GM19463 (cell line): Measurements from ENCODE around the gene CASQ1.
A peak's percentile ranks its signal among the peaks of the same experiment; 100 is the strongest.

Experiments
- ATAC-seq: cut with Tn5 transposase; IDR thresholded peaks from one replicate; pipeline ENCODE4 v1.9.1; 2021; ENCODE audit warnings: mild to moderate bottlenecking, moderate library complexity; ENCODE audit not compliant: unreplicated experiment

CASQ1 gene

DNA sequence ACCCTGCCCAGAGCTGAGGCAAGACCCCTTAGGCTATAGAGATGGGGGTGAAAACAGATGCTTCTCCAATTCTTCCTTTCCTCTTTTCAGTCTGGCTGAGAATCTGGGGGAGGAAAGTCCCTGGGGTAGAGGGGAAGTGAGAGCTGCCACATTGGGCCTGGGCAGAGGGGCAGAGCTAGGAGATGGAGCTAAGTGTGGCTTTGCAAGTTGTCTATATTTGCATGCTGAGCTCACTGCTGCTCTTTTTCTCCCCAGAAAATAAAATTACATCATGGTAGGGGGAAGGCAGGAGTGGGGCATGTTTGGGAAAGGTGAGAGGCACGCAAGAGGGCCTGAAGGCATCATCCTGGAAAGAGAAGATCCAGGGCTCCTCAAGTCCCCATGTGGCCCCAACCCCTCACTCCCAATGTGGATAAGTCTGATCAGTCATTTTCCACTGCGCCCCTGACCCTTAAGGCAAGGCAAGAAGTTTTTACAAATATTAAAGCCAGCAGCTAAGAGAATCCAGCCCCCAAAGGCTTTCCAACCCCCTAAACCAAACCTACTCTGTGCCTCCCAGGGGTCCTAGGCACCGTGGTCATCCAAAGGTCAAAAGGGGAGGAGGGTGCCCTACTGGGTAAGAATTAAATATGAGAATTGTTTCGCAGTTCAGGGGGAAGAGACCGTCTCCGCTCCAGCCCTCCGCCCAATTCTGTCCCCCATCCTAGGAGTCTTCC, 14.3 kb downstream of the CASQ1 start:
- peak; percentile 78 for ATAC-seq

DNA sequence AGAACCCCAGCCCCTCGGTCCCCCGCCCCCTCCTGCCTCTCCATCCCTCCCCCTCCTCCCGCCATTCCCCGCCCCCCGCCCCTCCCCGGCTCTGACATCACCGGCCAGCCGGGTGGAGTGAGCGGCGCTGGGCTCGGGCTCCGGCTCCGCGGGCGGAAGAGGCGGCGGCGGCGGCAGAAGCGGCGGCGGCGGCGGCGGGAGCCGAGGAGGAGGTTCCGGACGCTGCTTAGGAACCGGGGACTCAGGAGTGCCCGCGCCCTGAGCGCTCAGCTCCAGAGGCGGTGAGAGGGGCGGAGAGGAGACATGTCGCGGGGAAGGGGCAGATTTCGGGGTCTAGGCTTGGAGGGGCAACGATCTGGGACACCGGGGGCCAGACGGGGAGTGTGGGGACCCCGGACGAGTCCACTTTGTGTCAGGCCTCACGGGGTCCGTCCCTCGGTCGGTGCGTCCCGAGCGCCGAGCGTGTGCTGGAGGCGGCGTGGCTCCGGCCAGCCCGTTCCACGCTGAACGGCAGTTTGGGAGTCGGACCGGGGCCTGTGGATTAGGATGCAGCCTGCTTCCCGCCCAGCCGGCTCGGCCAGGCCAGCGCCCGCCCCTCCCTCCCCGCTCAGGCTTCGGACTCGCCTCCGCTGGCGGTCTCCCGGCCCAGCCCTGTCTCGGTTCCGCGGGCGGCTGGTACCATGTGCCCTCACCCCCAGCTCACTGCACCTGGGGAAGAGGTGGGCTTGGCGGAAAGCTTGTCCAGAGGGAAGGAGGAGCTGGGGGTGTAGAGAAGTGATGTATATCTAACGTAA, 15.1 kb downstream of the CASQ1 start, which contains the start of gene PEA15:
PEA15 (plus strand) TSS at position 143 of the 794 bp plus-strand sequence. CDS start 6,161 bp downstream, outside the sequence.
- peak; percentile 44 for ATAC-seq

DNA sequence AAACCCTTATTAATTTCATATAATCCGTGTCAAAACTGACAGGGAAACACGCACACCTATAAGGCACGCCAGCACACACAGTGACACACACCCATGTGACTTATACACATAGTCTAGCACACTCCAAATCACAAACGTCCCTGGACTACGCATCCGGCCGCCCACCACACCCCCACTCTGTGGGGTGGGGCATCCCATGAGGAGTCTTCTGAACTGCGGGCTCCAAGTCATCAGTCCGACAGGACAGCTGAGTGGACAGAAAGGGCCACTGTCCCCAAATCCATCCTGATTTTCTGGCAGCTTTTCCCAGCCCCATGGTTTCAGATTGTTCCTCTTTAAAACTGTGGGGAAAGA, 15.6 kb downstream of the CASQ1 start:
- ATAC-seq, result no peak

DNA sequence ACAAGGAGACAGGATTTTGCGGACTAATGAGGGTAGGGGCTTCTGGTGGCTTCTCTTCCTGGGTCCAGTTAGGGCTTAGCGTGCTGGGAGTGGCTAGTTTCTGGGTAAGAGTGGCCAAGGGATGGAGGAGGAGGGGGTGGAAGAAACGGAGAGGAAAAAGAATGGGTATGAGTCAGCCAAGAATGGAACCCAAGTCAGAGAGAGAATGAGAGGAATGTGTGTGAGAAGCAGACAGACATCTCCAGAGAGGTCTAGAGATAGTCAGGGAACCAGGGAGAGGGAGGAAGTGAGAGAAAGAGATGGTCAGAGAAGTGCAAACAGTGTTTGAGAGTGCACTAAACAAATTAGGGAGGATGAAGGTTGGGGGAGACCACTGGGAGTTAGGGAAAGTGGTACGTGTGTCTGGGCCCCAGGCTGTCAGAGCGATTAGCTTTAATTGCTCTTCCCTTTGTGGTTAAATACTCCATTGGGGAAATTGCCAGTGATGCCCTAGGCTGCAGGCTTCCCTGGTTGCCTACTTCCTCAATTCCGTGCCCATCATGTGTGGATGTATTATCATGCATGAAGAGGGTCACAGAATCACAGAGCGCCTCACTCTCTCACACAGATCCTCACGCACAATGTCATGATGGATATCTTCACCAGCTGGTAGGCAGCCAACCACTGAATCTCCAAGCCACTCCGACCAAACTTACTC, 16.2 kb downstream of the CASQ1 start:
- no peak for ATAC-seq

DNA sequence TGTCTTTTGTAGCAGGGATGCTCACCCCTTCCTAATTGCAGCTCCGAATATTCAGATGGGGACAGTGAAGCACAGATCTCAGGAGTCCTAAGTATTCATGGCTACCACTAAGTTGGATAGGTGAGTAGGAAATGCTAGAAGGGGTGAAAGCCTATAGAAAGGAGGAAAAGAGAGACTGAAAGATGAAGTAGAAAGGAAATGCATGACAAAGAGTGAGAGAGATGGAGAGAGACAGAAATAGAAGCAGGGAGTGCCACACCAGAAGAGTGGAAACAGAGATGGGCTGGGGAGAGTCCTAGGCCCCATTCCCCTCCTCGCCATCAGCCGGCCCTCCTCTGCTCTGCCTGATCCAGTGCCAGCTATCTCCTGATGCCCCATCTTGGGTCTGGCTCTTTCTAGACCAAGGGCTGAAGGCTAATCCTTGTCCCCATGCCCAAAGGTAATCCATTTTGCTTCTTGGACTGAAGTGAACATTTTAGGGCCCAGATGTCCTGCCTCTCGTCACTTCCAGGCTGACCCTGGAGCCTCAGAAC, 16.8 kb downstream of the CASQ1 start:
- ATAC-seq, result no peak

DNA sequence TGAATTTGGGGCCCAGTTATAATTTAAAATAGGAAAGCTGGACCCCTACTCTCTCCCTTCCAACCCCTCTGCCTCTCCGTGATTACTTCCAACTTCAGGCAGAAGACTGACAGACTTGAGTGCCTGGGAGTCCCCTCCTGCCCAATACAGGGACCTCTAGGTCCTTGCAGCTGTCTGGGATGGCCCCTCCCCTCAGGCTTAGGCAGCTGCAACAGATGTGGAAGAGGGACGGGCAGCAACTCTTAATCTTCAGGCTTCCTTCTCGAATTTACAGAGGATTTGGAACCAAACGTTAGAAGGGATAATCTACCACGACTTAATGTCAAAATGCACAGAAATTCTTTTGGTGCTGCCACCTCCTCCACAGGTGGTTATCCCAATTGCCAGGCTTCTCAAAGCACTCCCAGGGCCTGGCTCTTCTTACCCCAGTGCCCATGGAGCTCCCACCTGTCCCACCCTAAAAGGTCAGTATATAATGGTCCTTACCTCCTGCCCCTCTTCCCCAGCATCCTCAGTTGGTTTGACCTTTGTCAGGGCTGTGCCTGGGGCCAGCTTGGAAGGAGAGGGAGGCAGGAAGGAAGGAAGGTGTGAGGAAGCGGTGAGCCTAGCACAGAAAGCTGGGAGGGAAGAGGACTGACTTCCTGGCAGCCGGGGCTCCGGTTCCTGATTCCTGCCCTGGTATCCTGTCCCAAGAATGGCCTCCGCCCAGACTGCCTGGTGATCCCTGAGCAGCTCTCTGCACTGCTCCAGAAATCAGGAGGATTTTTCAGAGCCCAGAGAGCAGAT, 17.6 kb downstream of the CASQ1 start:
- no peak for ATAC-seq

DNA sequence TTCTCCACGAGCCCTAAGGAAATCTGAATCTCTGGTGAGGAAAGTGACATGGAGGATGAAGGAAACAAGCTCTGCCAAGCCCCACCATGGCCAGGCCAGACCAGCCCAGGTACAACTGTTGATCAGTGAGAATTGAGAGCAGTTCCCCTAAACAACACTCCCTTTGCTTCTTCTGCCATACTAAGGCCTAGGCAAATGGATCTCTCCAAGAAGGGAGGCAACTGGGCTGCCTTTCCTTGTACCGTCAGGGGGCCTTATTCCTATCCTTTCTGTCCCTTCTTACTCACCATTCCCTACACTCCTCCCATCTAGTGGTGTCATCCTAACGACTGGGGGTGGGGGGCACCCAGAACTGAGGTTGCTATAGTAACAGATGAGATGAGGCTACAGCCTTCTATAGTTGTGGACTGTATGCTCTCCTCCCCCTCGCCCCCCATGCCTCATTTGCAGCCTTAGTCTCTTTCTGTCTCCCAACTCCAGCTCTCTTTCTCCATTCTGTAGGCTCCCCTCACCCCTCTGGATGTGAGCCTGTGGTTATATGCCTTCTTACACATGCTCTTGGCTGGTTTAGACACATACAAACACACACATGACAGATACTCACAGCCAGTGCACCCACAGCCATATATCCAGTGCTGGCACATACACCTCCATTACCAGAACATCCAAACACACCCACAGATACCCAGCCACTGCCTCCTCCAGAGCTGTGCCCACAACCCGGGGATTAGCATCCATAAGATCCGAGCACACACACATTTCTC, 18.4 kb downstream of the CASQ1 start:
- ATAC-seq, result no peak

DNA sequence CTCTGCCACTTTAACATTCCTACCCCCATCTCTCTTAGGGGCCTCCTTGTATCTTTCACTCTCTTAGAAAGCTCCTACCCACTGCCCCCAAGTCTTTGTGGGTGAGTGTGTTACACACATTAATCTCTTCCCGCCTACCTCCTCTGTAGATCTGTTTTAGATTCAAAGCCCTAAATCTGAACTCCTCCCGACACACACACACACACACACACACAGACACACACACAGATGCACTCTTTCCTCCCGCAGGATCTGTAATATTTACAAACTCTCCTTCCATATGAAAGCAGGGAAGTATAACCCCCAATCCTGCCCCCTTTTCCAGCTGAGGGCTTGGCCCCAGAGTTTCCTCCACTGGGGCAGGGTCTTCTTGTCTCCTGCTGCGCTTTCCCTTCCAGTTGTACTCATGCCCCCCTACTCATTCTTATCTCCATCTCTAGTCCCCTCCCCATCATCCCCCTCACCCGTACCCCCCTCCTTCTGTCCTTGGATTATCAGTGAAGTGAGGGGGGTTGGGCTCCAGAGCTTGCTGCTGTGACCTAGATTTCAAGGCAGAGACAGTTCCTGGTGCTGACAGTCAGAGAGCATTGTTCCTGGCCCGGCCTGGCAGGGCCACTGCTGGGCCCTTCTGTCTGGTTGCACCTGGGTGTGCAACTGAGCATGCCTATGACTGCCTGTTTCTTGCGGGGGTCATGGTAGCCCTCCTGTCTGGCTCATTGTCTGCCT, 19.1 kb downstream of the CASQ1 start:
- ATAC-seq, result no peak

DNA sequence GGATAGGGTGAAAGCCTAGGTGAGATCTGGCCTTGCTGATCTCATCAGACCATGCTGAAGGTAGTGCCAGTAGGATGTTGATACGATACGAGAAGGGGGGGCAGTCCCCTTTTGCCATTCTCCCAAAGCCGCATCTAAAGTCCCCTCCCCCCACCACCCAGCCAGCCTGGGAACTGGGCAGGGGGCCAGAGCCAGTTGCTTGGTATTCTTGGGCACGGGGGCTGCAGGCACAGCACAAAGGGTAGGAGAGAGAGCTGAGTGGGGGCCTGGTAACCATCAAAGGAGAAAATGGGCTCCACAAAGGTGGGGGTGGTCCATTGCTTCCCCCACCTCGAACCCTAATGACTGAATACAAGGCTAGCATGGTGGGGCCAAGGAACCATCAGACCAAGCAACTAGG, 20.2 kb downstream of the CASQ1 start:
- no peak for ATAC-seq

DNA sequence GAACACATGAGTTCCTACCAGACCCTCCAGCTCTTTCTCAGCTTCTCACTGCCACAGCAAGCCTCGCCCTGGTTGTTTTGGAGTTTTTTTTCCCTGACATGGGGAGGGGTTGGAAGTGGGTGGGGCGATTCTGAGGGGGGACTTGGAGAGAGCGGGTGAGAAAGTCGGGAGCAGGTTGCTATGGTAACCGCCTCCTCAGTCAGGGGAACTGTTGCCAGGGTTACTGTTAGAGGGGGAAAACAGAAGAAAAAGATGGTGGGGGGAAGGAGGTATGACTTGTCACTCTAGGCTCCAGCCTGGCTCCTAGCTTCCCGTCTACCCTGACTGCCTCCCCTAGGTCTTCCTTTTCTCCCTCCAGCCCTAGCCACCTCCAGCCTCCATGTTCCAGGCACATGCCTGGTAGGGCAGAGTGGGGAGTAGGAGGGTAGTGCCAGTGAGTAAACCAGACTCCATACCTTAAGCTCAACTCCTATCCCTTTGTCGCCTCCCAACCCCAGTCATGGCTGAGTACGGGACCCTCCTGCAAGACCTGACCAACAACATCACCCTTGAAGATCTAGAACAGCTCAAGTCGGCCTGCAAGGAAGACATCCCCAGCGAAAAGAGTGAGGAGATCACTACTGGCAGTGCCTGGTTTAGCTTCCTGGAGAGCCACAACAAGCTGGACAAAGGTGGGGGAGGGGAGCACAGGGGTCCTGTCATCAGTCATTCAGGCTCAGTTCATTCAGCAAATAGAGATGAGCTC, 20.8 kb downstream of the CASQ1 start:
- ATAC-seq, result no peak

DNA sequence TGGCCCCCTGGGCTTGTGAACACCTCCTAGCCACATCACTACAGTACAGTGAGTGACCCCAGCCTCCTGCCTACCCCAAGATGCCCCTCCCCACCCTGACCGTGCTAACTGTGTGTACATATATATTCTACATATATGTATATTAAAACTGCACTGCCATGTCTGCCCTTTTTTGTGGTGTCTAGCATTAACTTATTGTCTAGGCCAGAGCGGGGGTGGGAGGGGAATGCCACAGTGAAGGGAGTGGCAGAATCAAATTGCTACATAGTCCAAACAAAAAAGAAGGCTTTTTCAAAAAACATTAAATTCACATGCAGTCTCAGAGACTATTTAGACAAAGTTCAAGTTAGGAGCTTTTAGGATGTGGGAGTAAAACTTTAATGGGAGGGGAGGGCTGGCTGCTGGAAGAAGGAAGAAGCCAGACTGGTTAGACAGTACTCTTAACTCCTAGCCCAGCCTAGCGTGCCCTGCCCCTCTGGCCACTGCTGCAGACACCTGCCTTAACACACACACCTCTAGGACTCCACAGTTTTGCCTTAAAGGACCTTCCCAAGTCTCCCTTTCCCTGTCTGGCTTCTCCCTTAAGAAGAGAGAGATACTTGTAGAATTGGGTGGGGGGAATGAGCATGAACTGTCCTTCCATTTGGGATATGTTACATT, 24.2 kb downstream of the CASQ1 start:
- ATAC-seq, result no peak

DNA sequence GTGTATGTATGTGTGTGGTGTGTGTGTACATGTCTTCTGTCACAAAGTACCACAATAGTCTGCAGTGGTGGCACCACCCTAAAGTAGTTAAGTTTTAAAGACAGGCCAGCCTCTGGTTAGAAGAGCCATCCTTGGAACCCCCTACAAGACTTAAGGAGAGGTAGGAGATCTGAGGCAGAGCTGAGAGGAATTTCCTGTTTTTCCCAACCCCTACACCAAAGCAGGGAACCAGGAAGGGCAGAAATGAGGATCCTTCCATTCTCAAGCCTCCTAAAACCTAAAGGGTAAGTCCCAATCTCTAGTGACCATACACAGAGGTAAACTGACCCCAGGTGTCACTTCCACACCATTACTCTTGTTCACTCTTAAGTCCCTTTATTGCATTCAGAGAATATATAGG, 25.9 kb downstream of the CASQ1 start:
- no peak for ATAC-seq

DNA sequence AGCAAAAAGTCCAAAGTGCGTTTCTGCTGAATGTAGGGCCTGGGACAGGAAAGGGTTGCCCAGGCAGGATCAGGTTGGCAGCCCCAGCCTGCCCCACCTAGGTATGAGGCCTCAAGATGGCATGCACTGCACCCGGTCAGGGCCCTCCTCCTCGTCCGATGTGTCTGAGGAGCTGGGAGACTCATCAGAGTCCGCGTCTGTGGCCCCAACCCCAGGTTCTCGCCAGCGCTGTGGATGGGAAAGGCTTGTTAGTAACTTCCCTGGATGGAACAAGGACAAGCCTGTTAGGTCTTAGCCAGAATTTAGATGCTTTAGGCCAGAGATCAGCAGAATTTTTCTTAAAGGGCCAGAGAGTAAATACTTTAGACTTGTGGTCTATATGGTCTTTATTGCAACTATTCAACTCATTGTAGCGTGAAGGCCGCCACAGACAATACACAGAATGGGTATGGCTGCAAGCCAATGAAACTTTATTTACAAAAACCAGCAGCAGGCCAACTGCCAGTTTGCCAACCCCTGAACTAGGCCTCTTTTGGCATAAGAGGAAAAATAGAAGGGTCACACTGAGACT, 27.2 kb downstream of the CASQ1 start:
- no peak for ATAC-seq

DNA sequence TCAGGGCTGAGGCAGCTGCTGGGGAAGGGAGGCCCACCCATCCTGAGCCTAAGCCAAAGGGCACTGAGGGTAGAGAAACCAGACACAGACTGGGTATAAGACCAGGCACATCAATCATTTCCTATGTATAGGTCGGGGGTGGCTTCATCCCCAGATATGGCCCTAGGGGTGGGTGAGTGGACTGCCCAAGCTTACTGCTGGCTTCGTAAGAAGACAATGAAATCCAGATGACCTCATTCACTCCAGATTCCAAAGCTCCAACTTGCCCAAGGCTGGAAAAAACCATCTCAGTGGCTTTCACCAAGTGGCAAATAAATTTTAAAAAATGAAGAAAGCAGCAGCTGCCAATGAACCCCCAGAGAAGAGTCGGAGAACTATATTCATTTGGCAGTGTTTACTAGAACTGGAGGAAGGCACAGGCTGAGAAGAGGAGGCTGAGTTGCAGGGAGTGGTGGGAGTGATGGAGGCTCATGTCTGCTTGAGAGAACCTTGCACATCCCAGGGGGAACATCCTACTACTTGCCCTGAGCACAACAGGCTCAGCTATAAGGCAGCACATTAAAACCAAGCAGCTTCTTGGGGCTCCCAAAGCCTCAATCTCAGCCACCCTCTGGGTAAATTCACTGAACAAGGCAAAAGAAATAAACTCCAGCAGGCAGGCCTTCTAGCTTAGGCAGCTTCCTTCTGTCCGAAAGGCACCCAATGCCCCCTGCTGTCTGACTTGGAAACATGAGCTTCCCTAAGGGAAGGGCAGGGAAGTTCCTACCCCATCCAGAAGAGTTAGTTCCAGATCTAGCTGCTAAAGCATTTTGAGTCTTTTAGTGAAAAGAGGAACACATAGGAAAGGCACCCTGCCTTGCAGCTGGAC, 28.9 kb downstream of the CASQ1 start:
- no peak for ATAC-seq

DNA sequence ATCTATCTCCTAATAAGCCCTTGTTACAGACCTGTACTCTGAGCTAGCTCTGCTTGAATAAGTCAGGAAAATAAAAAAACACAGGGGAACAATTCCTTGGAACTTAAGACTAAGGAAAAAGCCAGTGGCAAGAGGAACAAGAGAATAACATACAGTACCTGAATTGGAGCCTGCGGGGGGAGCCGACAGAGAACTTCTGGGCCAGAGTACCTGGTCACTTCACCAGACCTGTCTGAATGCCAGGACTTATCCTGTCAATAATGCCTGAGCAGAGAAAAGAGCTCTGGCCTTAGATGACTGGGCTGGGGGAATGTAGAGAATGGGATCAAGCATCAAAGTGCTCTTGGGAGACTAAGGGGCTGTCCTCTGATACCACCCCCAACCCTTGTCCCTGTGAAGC, 29.9 kb downstream of the CASQ1 start:
- no peak for ATAC-seq

DNA sequence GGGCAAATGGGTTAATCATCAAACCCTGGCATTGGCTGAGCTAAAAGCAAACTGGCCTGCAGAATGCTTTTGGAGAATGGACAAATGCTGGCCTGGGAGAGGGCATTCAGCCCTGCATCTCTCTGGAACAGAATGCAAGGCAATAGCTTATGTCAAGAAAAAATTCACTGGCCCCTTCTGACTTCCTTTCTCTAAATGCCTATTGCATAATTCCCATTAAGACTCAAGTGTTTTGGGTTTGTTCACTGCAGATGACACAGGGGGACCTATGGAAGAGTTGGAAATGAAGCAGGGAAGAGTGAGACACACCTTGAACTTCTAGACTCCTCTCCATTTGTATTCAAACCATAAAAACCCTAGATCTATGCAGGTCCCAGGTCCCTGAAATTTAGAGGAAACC, 30.7 kb downstream of the CASQ1 start:
- no peak for ATAC-seq

DNA sequence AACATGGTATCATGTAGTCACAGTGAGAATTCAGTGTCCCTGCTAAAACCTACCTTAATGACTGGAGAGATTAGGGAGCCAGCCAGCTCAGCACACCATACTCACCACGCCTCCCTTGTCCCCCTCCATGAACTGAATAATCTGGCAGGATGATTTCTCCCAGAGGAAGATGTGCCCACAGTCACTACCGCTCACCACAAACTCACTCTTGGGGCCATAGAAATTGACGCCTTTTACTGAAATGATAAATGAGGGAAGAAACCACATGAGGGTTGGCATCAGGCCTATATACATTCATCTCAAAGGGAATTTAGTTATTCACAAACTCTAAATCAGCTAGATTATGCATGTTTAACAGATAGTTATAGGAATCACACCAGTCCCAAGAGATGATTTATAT, 32.2 kb downstream of the CASQ1 start:
- no peak for ATAC-seq
